ENCODE results near the gene BORCS5. TPM values are rescaled to one million over a fixed set of nuclear protein-coding genes. Genes with fewer than 3 reads are reported as not detected.

BORCS5 gene
- total and polyA plus RNA-seq, 10 donors, result 3.3 to 25.9 (median 14.9) TPM

DNA sequence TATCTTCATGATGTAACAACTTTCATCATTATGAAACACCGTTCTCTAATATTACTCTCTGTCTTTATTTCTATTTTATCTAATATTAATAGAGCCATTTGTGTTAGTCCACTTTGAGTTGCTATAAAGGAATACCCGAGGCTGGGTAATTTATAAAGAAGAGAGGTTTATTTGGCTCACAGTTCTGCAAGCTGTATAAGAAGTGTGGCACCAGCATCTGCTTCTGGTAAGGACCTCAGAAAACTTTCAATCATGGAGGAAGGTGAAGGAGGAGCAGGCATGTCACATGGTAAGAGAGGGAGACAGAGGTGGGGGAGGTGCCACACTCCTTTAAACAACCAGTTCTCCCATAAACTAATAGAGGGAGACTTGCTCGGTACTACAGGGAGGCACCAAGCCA lies 25.1 kb downstream of the BORCS5 start:
- Histone ChIP-seq H3K27me3 (replicated peaks in 1 of 7) (no peaks in the 10 kb centered on the region), H3K4me3 (no peak overlapping the region), H3K27ac (no peak overlapping the region), H3K9me3 (no peaks in the 10 kb centered on the region), H3K4me1 (peaks cover 0 to 81% (median 24%) of the 10 kb centered on the region in 6 donors), H3K36me3 (peaks cover 0 to 19% (median 0%) of the 10 kb centered on the region in 6 donors)
- intact Hi-C loops (cut with DNase I; ENCODE audit: low total_unique reads), result no loop called here
- TF ChIP-seq POLR2A (IDR thresholded peaks at IDR 0.05) (no peak), POLR2AphosphoS5 (IDR thresholded peaks at IDR 0.05) (no peak)
- TF ChIP-seq, protein P1, sequence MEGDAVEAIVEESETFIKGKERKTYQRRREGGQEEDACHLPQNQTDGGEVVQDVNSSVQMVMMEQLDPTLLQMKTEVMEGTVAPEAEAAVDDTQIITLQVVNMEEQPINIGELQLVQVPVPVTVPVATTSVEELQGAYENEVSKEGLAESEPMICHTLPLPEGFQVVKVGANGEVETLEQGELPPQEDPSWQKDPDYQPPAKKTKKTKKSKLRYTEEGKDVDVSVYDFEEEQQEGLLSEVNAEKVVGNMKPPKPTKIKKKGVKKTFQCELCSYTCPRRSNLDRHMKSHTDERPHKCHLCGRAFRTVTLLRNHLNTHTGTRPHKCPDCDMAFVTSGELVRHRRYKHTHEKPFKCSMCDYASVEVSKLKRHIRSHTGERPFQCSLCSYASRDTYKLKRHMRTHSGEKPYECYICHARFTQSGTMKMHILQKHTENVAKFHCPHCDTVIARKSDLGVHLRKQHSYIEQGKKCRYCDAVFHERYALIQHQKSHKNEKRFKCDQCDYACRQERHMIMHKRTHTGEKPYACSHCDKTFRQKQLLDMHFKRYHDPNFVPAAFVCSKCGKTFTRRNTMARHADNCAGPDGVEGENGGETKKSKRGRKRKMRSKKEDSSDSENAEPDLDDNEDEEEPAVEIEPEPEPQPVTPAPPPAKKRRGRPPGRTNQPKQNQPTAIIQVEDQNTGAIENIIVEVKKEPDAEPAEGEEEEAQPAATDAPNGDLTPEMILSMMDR (IDR thresholded peaks at IDR 0.05 in 8 of 11, conservative IDR thresholded peaks at IDR 0.05 in 3 of 11), result no peak
- DNase-seq, result no peak
- 90 to 96% (median 94%) methylated on average over 3 of the region's 3 CpGs for WGBS, 5 donors

GRCh38 chr12:12384571-12385340 lies 27.9 kb downstream of the BORCS5 start:
- Histone ChIP-seq H3K9me3 (no peaks in the 10 kb centered on the region), H3K4me3 (no peak overlapping the region), H3K27ac (peak overlapping the region in 5 of 8 donors; percentile 19 to 57 (median 46)), H3K27me3 (replicated peaks in 1 of 7) (no peaks in the 10 kb centered on the region), H3K36me3 (peaks cover 0 to 21% (median 0%) of the 10 kb centered on the region in 6 donors), H3K4me1 (peaks cover 0 to 67% (median 16%) of the 10 kb centered on the region in 6 donors)
- WGBS, 5 donors, result 62 to 74% (median 66%) methylated on average over 7 of the region's 7 CpGs
- intact Hi-C loops (cut with DNase I; ENCODE audit: low total_unique reads), result no loop called here
- TF ChIP-seq POLR2A (IDR thresholded peaks at IDR 0.05), result no peak
- TF ChIP-seq, protein P1 (IDR thresholded peaks at IDR 0.05 in 8 of 11, conservative IDR thresholded peaks at IDR 0.05 in 3 of 11), result no peak
- no peak for TF ChIP-seq POLR2AphosphoS5 (IDR thresholded peaks at IDR 0.05)
- DNase-seq, result no peak

GRCh38 chr12:12387501-12387900 lies 30.6 kb downstream of the BORCS5 start:
- 69 to 87% (median 76%) methylated on average over 3 of the region's 3 CpGs for WGBS, 5 donors
- no peak for DNase-seq

DNA sequence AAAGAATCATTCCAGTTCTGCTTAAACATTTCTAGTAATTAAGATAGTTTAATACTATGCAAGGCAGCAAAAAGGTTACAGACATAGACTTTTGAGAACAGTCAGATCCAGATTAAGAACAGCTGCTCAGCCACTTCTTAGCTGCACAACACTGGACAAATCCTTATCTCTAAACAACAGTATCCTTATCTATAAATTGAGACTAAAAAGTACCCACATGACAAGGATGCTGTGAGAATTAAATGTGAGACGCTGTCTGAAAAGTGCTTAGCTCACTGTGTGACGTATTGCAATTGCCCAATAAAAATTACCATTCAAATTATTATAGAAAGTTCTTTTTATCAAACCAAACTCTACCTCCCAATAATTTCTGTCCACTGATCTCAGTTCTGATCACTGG lies 35.5 kb downstream of the BORCS5 start:
- no peak for TF ChIP-seq POLR2A (IDR thresholded peaks at IDR 0.05)
- TF ChIP-seq, protein P1 (IDR thresholded peaks at IDR 0.05 in 8 of 11, conservative IDR thresholded peaks at IDR 0.05 in 3 of 11), result no peak
- no peak for TF ChIP-seq POLR2AphosphoS5 (IDR thresholded peaks at IDR 0.05)
- DNase-seq, result no peak
- intact Hi-C loops (cut with DNase I; ENCODE audit: low total_unique reads), result no loop called here
- H3K27me3 ChIP-seq (replicated peaks in 1 of 7), result no peaks in the 10 kb centered on the region
- no peak overlapping the region for H3K27ac ChIP-seq
- H3K9me3 ChIP-seq, result no peaks in the 10 kb centered on the region
- H3K4me3 ChIP-seq, result no peak overlapping the region
- WGBS, 5 donors, result 50 to 75% (median 65%) methylated on average over 2 of the region's 2 CpGs
- peaks cover 0 to 17% (median 0%) of the 10 kb centered on the region in 6 donors for H3K4me1 ChIP-seq
- peaks cover 0 to 5% (median 0%) of the 10 kb centered on the region in 6 donors for H3K36me3 ChIP-seq

More at GRCh38 chr12:12387501-12387900, 30.6 kb downstream of the BORCS5 start:
- Histone ChIP-seq H3K4me1 (peaks cover 0 to 58% (median 11%) of the 10 kb centered on the region in 6 donors), H3K27ac (no peak overlapping the region), H3K36me3 (peaks cover 0 to 15% (median 0%) of the 10 kb centered on the region in 6 donors), H3K27me3 (replicated peaks in 1 of 7) (no peaks in the 10 kb centered on the region), H3K9me3 (no peaks in the 10 kb centered on the region), H3K4me3 (no peak overlapping the region)
- TF ChIP-seq, protein P1 (IDR thresholded peaks at IDR 0.05 in 8 of 11, conservative IDR thresholded peaks at IDR 0.05 in 3 of 11), result no peak
- TF ChIP-seq POLR2A (IDR thresholded peaks at IDR 0.05) (no peak), POLR2AphosphoS5 (IDR thresholded peaks at IDR 0.05) (no peak)
- intact Hi-C loops (cut with DNase I; ENCODE audit: low total_unique reads), result no loop called here
